HepG2 (cell line): ENCODE data around the gene SVOP. TPM values are rescaled to one million over a fixed set of nuclear protein-coding genes. Genes with fewer than 3 reads are reported as not detected.
A peak's percentile ranks its signal among the peaks of the same experiment; 100 is the strongest.

Experiments used
- BCL6 ChIP-seq: IDR thresholded peaks from 2 replicates; pipeline ENCODE4 v1.6.1; 2016; ENCODE audit warnings: missing genetic modification reagents, missing compliant biosample characterization
- CHD4 ChIP-seq: fragments of 200-600 bp; sonication (generic); IDR thresholded peaks from 2 replicates; pipeline ENCODE4 v1.7.0; 2017; ENCODE audit warnings: mild to moderate bottlenecking, low read length, borderline replicate concordance
- EED ChIP-seq: sonication (generic); formaldehyde crosslinking; IDR thresholded peaks from 2 replicates; pipeline ENCODE4 v1.5.0; 2020; ENCODE audit warnings: mild to moderate bottlenecking, missing genetic modification reagents
- ELF1 ChIP-seq: sonication (generic); formaldehyde crosslinking; IDR thresholded peaks from 2 replicates; pipeline ENCODE4 v1.4.0; 2020; ENCODE audit warnings: missing genetic modification reagents
- EP300 ChIP-seq, 3 experiments: sonication (generic) in 1 of 3; formaldehyde crosslinking in 1 of 3; IDR thresholded peaks; 2 replicates each; pipeline versions ENCODE4 v1.5.1 to v1.6.1; 2011 to 2020; ENCODE audit warnings: low read depth in 2 of 3, low read length in 2 of 3, borderline replicate concordance in 1 of 3, improper control_type of control experiment in 1 of 3, mild to moderate bottlenecking in 1 of 3, missing genetic modification reagents in 1 of 3, moderate library complexity in 1 of 3
- GATAD1 ChIP-seq: IDR thresholded peaks from 2 replicates; pipeline ENCODE4 v1.6.1; 2016; ENCODE audit warnings: missing genetic modification reagents, missing compliant biosample characterization
- MAF1 ChIP-seq: sonication (generic); formaldehyde crosslinking; IDR thresholded peaks from 2 replicates; pipeline ENCODE4 v1.5.0; 2020; ENCODE audit warnings: missing genetic modification reagents, borderline replicate concordance
- MED13 ChIP-seq: sonication (generic); formaldehyde crosslinking; IDR thresholded peaks from 2 replicates; pipeline ENCODE4 v1.5.0; 2020; ENCODE audit warnings: missing genetic modification reagents
- NCOA5 ChIP-seq: sonication (generic); formaldehyde crosslinking; IDR thresholded peaks from 2 replicates; pipeline ENCODE4 v1.4.0; 2020; ENCODE audit warnings: missing genetic modification reagents
- NR2C2 ChIP-seq: sonication (generic); formaldehyde crosslinking; IDR thresholded peaks from 2 replicates; pipeline ENCODE4 v1.4.0; 2020; ENCODE audit warnings: missing genetic modification reagents, mild to moderate bottlenecking, moderate library complexity, borderline replicate concordance
- SMAD9 ChIP-seq: sonication (generic); formaldehyde crosslinking; IDR thresholded peaks from 2 replicates; pipeline ENCODE4 v1.5.1; 2020; ENCODE audit warnings: mild to moderate bottlenecking, missing genetic modification reagents
- SOX13 ChIP-seq, 3 experiments: fragments of 450-650 bp in 1 of 3; sonication (generic) in 1 of 3; formaldehyde crosslinking in 1 of 3; IDR thresholded peaks in 2 of 3; conservative IDR thresholded peaks in 1 of 3; 2 replicates each; pipeline versions ENCODE4 v1.5.0 to v1.6.1; 2016 to 2020; ENCODE audit warnings: antibody characterized with exemption in 1 of 3, mild to moderate bottlenecking in 1 of 3, missing compliant biosample characterization in 1 of 3, missing genetic modification reagents in 1 of 3, moderate library complexity in 1 of 3
- ZKSCAN8 ChIP-seq: IDR thresholded peaks from 2 replicates; pipeline ENCODE4 v1.6.1; 2016; ENCODE audit warnings: borderline replicate concordance, missing genetic modification reagents, missing compliant biosample characterization
- ZNF879 ChIP-seq: sonication (generic); formaldehyde crosslinking; IDR thresholded peaks from 2 replicates; pipeline ENCODE4 v1.8.1; 2023; ENCODE audit warnings: missing genetic modification reagents
- ZSCAN29 ChIP-seq: sonication (generic); formaldehyde crosslinking; conservative IDR thresholded peaks from 2 replicates; pipeline ENCODE4 v1.4.0; 2020; ENCODE audit warnings: mild to moderate bottlenecking, missing genetic modification reagents
- polyA plus RNA-seq, 8 experiments: library from polyadenylated mRNA; depleted of rRNA in 3 of 8; stranded (reverse) in 7 of 8; unstranded in 1 of 8; fragments of >200 nt; fragmentation: Illumina TruSeq in 4 of 8; extraction: Trizol in 4 of 8; gene quantifications; 2 replicates each; pipeline versions ENCODE4 v1.2.1 to v1.2.3, GENCODE V29; 2011 to 2016; ENCODE audit warnings: low read depth in 4 of 8, missing spikeins in 1 of 8, mixed read lengths in 1 of 8; ENCODE audit not compliant: insufficient read depth in 1 of 8
- total RNA-seq, 5 experiments: library from RNA; depleted of rRNA; stranded (reverse); fragments of >200 nt; fragmentation: Illumina TruSeq; extraction: Trizol; gene quantifications; 2 replicates each; pipeline ENCODE4 v1.2.3, GENCODE V29; 2016; ENCODE audit warnings: low read depth in 1 of 5
- TF ChIP-seq, protein P1 (sequence below): sonication (generic); formaldehyde crosslinking; IDR thresholded peaks from 2 replicates; pipeline ENCODE4 v1.4.0; 2020; ENCODE audit warnings: missing genetic modification reagents, borderline replicate concordance
- TF ChIP-seq, protein P2 (sequence below): conservative IDR thresholded peaks from 2 replicates; pipeline ENCODE4 v1.6.1; 2018; ENCODE audit warnings: missing genetic modification reagents
- TF ChIP-seq, protein P3 (sequence below): sonication (generic); formaldehyde crosslinking; IDR thresholded peaks from 2 replicates; pipeline ENCODE4 v1.8.1; 2023; ENCODE audit warnings: mild to moderate bottlenecking, missing genetic modification reagents
- TF ChIP-seq, protein P4 (sequence below): IDR thresholded peaks from 2 replicates; pipeline ENCODE4 v1.6.1; 2016; ENCODE audit warnings: mild to moderate bottlenecking
- TF ChIP-seq, protein P5 (sequence below): sonication (generic); formaldehyde crosslinking; IDR thresholded peaks from 2 replicates; pipeline ENCODE4 v1.5.1; 2020; ENCODE audit warnings: missing genetic modification reagents, mild to moderate bottlenecking, borderline replicate concordance

SVOP gene
- total and polyA plus RNA-seq, 2 of the 13 experiments (the other 11 are each of a cell fraction or from before 2014, with no cell fraction given), result not detected

DNA sequence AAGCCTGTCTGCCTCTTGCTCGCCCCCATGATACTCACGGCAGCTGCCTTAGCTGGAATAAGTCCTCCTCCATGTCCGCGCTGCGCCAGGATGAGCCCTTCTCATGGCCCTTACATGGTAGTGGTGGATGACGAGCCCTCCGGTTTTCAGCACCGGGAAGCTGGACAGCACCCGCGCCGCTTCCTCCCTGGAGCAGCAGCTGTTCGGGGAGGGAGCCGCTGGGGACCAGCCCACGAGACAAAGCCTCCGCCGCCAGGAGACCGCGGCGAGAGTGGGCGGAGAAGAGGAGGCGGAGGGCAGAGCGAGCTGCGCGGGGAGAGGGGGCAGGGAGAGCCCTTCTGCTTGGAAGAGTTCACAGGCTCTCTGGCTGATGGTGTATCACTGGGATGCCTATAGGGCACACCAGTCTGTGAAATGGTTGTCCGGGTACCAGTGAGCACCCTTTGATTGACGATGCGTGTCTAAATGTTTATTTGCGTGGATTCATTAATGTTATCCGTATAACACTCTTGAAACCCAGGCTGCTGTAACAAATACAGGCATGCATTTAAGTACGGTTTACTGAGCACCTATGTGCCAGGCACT lies at the start of gene SVOP (continued):
- TF ChIP-seq NR2C2 (CRISPR knock-in tag) (0 out of 2 replicates have a peak, but pooled peaks have one; percentile 31), MED13 (CRISPR knock-in tag) (peak; percentile 88; the same call in 1 of the 2 replicates), NCOA5 (CRISPR knock-in tag) (no peak), BCL6 (CRISPR knock-in tag) (peak; percentile 68), CHD4 (no peak), EP300 (IDR thresholded peaks at IDR 0.05; ENCODE audit: low read depth in 2 of 2, low read length in 2 of 2) (no peak), EP300 (CRISPR knock-in tag; IDR thresholded peaks at IDR 0.05; ENCODE audit: borderline replicate concordance) (no peak; the same call in 1 of the 2 replicates), EED (CRISPR knock-in tag) (no peak), ZSCAN29 (CRISPR knock-in tag) (no peak), SOX13 (IDR thresholded peaks at IDR 0.05) (no peak), SOX13 (CRISPR knock-in tag; conservative IDR thresholded peaks at IDR 0.05 in 1 of 2, IDR thresholded peaks at IDR 0.05 in 1 of 2) (peak in 1 of 2 experiments; percentile 65; a peak in 2 of 4 replicates), MAF1 (peak; percentile 90; the same call in 1 of the 2 replicates), GATAD1 (CRISPR knock-in tag) (peak; percentile 69), ZNF879 (CRISPR knock-in tag) (0 out of 2 replicates have a peak, but pooled peaks have one; percentile 80), SMAD9 (no peak), ELF1 (peak; percentile 57), ZKSCAN8 (CRISPR knock-in tag) (peak; percentile 49; the same call in 1 of the 2 replicates)
- TF ChIP-seq, protein P1, sequence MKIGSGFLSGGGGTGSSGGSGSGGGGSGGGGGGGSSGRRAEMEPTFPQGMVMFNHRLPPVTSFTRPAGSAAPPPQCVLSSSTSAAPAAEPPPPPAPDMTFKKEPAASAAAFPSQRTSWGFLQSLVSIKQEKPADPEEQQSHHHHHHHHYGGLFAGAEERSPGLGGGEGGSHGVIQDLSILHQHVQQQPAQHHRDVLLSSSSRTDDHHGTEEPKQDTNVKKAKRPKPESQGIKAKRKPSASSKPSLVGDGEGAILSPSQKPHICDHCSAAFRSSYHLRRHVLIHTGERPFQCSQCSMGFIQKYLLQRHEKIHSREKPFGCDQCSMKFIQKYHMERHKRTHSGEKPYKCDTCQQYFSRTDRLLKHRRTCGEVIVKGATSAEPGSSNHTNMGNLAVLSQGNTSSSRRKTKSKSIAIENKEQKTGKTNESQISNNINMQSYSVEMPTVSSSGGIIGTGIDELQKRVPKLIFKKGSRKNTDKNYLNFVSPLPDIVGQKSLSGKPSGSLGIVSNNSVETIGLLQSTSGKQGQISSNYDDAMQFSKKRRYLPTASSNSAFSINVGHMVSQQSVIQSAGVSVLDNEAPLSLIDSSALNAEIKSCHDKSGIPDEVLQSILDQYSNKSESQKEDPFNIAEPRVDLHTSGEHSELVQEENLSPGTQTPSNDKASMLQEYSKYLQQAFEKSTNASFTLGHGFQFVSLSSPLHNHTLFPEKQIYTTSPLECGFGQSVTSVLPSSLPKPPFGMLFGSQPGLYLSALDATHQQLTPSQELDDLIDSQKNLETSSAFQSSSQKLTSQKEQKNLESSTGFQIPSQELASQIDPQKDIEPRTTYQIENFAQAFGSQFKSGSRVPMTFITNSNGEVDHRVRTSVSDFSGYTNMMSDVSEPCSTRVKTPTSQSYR (CRISPR knock-in tag), result peak; percentile 54; the same call in 1 of the 2 replicates
- TF ChIP-seq, protein P2, sequence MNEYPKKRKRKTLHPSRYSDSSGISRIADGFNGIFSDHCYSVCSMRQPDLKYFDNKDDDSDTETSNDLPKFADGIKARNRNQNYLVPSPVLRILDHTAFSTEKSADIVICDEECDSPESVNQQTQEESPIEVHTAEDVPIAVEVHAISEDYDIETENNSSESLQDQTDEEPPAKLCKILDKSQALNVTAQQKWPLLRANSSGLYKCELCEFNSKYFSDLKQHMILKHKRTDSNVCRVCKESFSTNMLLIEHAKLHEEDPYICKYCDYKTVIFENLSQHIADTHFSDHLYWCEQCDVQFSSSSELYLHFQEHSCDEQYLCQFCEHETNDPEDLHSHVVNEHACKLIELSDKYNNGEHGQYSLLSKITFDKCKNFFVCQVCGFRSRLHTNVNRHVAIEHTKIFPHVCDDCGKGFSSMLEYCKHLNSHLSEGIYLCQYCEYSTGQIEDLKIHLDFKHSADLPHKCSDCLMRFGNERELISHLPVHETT (CRISPR knock-in tag), result peak; percentile 80; the same call in 1 of the 2 replicates
- TF ChIP-seq, protein P3, sequence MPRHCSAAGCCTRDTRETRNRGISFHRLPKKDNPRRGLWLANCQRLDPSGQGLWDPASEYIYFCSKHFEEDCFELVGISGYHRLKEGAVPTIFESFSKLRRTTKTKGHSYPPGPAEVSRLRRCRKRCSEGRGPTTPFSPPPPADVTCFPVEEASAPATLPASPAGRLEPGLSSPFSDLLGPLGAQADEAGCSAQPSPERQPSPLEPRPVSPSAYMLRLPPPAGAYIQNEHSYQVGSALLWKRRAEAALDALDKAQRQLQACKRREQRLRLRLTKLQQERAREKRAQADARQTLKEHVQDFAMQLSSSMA (CRISPR knock-in tag), result 0 out of 2 replicates have a peak, but pooled peaks have one; percentile 44
- TF ChIP-seq, protein P4, sequence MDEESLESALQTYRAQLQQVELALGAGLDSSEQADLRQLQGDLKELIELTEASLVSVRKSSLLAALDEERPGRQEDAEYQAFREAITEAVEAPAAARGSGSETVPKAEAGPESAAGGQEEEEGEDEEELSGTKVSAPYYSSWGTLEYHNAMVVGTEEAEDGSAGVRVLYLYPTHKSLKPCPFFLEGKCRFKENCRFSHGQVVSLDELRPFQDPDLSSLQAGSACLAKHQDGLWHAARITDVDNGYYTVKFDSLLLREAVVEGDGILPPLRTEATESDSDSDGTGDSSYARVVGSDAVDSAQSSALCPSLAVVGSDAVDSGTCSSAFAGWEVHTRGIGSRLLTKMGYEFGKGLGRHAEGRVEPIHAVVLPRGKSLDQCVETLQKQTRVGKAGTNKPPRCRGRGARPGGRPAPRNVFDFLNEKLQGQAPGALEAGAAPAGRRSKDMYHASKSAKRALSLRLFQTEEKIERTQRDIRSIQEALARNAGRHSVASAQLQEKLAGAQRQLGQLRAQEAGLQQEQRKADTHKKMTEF, result peak; percentile 71
- TF ChIP-seq, protein P5, sequence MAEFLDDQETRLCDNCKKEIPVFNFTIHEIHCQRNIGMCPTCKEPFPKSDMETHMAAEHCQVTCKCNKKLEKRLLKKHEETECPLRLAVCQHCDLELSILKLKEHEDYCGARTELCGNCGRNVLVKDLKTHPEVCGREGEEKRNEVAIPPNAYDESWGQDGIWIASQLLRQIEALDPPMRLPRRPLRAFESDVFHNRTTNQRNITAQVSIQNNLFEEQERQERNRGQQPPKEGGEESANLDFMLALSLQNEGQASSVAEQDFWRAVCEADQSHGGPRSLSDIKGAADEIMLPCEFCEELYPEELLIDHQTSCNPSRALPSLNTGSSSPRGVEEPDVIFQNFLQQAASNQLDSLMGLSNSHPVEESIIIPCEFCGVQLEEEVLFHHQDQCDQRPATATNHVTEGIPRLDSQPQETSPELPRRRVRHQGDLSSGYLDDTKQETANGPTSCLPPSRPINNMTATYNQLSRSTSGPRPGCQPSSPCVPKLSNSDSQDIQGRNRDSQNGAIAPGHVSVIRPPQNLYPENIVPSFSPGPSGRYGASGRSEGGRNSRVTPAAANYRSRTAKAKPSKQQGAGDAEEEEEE, result no peak
